NCI-H2227 (cell line): Measurements from ENCODE around the gene AQP6.
"Not testable (repeated sequence)": the region's sequence is repeated elsewhere in the genome, so short reads cannot be mapped to it uniquely, and the experiment has no call there.

ENCODE experiments used
- DNase-seq: peaks from one replicate; lab custom pipeline; 2025; ENCODE audit not compliant: unreplicated experiment; lab: John Stamatoyannopoulos, UW

The AQP6 gene

DNA sequence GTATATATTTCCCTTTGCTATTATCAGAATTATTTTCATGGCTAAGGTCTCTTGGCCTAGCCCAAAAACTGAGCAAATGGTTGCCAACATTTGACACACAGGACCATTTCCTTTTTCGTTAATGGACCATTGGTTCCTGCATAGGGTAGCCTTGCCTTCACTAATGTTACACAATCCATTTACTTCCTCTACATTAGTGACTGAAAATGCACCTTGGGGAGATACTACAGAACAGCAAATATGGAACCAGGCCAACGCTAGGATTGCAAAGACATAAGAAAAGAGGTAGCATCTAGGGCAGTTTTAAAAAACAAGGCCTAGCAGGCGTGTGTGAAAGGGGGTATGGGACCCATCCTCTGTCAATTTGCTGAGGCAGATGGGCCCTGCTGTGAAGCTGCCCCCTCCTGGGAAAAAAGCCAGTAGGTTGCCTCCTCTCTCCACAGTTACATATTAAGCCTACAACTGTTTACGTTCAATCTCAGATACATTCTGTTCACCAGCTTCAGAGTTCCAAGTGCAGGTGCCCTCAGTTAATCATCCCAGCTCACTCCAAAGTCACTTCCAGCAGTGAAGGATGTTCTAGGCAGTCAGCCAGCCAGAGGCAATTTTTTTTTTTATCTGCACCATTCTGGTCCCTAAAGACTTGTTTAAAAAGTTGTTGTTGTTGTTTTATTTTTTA lies 15.0 kb downstream of the AQP6 start:
- DNase-seq: no peak

- not testable (repeated sequence) for DNase-seq
These were observed 16.7 kb downstream of the AQP6 start for GRCh38 chr12:49989400-49989799.

- DNase-seq: no peak
These were observed 17.5 kb downstream of the AQP6 start for GRCh38 chr12:49990273-49990672.

DNA sequence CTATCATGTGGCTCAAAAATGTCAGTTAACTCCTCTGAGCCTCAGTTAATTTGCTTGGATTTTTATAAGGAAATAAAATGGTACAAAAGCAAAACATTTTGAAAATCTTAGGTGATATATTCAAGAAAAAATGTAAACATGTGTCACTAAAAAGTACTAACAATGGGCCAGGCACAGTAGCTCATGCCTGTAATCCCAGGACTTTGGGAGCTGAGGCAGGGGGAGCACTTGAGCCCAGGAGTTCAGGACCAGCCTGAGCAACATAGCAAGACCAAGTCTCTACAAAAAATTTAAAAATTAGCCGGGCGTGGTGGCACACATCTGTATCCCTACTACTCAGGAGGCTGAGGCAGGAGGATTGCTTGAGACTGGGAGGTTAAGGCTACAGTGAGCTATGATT lies 25.7 kb downstream of the AQP6 start:
- DNase-seq: no peak

GRCh38 chr12:50003595-50003994 lies 30.8 kb downstream of the AQP6 start:
- DNase-seq: no peak

DNA sequence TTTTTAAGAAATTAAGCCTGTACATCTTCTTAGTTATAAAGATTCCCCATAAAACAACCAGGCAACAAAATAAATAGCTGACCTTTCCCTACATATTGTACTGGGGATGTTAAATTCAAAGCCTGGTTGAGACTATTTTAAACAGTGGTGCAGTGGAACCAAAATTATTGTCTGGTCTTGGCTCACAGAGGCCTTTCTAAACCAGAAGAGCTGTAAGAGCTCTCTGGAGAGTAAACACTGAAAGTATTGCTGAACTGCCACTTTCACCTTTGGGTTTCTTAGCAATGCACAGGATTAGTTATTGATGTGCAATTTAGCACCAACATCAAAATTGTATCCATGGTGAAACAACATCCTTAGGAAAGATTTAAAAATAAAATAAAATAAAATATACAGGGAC lies 31.9 kb downstream of the AQP6 start:
- no peak for DNase-seq

DNA sequence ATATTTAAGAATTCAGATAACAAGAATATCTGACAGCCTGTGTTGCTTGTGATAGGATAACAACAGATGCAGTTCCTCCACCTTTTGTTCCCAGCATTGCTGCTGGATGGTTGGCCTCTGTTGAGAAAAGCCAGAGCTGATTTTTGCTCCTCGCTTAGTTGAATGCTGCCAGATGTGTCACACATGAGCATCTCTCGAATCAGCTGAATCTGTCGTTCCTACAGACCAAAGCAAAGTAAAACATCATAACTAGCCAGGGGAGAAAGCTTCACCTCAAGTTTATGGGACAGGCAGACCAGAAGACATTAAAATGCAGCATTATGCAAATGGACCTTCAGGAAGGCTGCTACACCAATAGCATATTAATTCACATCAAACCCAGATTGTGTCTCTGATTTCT lies 32.4 kb downstream of the AQP6 start:
- DNase-seq: no peak

- DNase-seq: no peak
These were observed 33.5 kb downstream of the AQP6 start for GRCh38 chr12:50006280-50006679.

DNA sequence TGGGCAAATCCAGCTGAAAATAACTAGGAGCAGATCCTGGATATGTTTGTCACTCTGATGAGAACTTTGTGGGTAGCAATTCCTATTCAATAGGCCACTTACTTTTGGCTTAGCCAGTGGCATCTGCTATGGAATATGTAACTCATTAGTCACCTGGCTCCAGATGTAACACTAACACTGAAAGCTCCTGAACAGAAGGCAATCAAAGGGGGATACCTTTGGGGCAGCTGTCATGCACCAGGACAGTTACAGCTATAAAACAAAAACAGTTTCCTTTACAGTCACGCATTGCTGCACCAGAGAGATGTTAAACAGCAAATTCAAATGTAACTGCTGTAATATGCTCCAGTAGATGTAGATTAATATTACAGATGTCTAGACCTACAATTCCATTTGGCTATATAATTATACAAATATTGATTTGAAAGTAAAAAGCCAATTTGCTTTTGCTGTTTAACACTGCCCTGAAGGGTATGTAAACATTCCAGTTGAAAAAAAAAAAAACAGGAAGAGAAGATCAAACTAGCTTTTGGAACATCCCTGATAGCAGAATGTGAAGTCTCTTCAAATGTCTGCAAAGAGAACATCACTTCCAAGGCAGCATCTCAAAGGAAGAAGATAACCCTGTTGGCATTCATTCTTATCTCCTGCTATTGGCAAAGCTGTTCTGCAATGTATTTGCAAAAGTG lies 34.2 kb downstream of the AQP6 start:
- DNase-seq: no peak

DNA sequence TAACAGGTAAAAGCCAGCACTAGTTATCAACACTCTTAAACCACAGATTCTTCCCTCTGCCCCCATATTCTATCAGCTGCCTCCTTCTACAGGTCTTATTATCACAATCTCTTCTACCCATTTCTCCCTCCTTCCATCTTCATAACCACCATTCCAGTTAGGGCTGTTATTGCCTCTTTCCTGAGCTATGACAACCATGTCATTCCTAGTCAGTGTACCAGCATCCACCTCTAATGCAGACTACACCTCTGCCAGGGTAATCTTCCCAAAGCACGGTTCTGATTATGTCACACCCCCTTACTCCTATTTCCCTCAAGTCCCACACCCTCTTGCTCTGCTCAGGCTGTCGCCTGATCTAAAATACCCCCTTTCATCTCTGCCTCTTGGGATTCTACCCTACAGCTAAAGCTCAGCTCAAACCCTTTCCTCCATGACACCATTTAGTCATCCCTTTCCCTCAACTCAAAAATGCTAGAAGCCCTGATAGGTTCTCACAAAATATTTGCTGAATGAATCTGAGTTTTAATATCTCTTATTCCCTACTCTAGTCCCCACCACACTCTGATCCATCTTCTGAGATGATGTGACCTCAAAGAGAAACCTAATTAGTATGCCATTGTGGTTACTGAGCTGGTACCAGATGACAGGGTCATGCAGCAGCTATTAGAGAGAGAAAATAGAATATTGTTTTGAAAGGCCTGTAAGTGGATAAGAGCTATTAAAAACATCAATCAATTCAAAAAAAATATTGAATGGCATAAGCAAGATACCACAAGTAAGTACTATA lies 40.8 kb downstream of the AQP6 start:
- DNase-seq: no peak

DNA sequence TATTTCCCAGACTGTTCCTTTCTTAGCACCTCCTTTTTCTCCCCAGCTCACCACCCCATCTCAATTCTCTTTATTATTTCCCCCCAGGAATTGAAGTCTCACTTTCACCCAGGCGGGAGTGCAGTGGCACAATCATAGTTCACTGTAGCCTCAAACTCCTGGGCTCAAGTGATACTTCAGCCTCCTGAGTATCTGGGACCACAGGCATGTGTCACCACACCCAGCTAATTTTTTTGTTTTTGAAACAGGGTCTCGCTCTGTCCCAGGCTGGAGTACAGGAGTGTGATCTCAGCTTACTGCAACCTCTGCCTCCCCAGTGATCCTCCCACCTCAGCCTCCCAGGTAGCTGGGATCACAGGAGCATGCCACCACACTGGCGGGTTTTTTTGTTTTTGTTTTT lies 41.6 kb downstream of the AQP6 start:
- no peak for DNase-seq

- DNase-seq: peak; percentile 52
These were observed 44.0 kb downstream of the AQP6 start for GRCh38 chr12:50016501-50017475.

GRCh38 chr12:50017641-50018040 lies 44.9 kb downstream of the AQP6 start:
- DNase-seq: no peak

GRCh38 chr12:50018154-50018553 lies 45.4 kb downstream of the AQP6 start:
- no peak for DNase-seq

DNA sequence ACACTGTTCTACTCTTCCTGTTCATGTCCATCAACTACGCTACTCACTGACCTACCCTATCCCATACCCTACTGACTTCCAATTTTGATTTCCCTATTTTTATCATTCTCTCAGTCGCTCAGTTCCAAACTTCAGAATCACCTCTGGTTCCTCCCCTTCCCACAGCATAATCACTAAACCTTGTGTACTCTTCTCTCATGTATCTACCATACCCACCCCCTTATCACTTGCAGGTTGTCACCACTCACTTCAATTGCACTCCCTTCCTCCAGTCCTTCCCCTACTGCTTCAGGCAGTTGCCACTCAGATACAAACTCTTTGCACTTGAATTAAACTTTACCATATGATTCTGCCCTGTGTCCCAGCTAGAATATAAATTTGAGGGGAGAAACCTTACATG lies 46.2 kb downstream of the AQP6 start:
- DNase-seq: no peak

DNA sequence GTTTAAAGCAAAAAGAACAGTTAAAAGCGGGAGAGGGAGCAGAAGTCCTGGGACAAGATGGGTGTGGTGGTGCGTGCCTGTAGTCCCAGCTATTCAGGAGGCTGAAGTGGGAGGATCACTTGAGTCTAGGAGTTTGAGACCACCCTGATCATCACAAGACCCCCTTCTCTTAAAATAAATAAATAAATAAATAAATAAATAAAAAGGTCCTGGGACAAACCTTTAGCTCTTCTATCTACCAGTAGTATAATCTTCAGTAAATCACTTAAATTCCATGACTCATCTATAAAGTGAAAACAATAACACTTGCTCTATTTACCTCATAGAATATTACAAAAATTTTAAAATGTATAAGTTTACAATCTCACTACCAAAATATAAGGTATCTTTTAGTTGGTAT lies 46.8 kb downstream of the AQP6 start:
- DNase-seq: no peak

DNA sequence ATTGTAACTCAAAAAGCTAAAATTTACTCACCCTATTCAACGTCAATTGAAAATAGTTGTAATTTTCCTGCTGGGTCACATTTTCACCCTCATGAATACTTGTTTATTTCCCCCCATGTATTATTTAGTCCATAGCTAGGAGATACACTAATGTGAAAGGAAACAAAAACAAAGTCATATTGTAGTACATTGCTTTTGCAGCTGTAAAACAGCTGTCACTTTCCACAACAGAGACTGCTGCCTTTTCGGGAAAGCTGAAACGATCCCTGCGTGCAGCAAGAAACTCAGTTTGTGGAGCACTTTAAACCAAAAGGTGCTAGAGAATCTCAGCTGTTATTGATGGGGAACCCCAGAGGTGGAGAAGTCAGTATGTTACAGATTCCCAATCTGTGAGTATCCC lies 48.3 kb downstream of the AQP6 start:
- DNase-seq: no peak

DNA sequence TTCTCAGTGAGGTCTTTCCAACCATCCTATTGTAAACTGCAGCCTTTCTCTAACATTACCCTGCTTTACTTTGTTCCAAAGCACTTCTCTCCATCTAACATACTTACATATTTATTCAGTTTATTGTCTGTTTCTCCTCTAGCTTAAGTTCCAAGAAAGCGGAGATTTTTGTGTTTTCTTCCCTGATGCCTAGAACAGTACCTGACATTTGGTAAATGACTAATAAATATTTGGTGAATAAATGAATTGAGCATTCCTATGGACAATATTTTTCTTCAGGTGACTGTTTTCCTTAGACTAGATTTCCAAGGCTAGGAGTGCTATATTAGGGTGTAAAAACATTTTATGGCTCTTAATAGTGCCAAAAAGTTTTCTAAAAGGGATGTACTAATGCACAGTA lies 50.2 kb downstream of the AQP6 start:
- DNase-seq: no peak

GRCh38 chr12:50024227-50024626 lies 51.5 kb downstream of the AQP6 start:
- no peak for DNase-seq

GRCh38 chr12:50024805-50025186 lies 52.0 kb downstream of the AQP6 start:
- DNase-seq: peak; percentile 17
